Heart left ventricle (tissue), 13 donors: ENCODE data around the gene ST8SIA5.

Experiments used
- CTCF ChIP-seq, 12 donors: fragments of 200-600 bp; sonication (generic) in 4 of 12; IDR thresholded peaks; one replicate each; pipeline versions ENCODE4 v1.5.0 to v1.8.0; 2018 to 2022; ENCODE audit warnings: antibody characterized with exemption in 12 of 12, mild to moderate bottlenecking in 5 of 12
- POLR2A ChIP-seq, 2 donors: fragments of 450-650 bp; IDR thresholded peaks; one replicate each; pipeline ENCODE4 v1.6.1; 2017; ENCODE audit warnings: antibody characterized with exemption in 2 of 2, mild to moderate bottlenecking in 2 of 2, moderate library complexity in 2 of 2
- donor health status: ischemic (EF 13 %, LVEDD 7.1; RV severe dilation, severe dysfunction).
- donor health status: DM: no; HTN: yes; CAD: no.
- donor health status: DM: no; HTN: no; CAD: no.
- donor health status: ischemic (EF 25% LVEDD 6.9; RV normal size, moderate dysfunction).
- donor health status: ischemic (EF 25% LVEDD 5.7; RV mildly dilated, moderate dysfunction).
- donor health status: ischemic (EF 35%, LVEDD 5.7; RV mildly dilated, moderate dysfunction).
- donor health status: nonischemic (EF 11% LVEDD 7.7; RV severe dilation, severe dysfunction).
- donor health status: DM: yes; HTN: yes; CAD: no.
- donor health status: PGD.
- donor health status: ischemic (EF 29% LVEDD 5.4; RV normal size, mild dysfunction).
- donor health status: nonischemic (EF 23%, LVEDD 6.1; RV moderate dilation, normal function).

- no peak for TF ChIP-seq POLR2A (IDR thresholded peaks at IDR 0.05)
- TF ChIP-seq CTCF (IDR thresholded peaks at IDR 0.05), result no peak
Observed at GRCh38 chr18:46636040-46636630, 120.7 kb downstream of the ST8SIA5 start.
